ENCODE results near the gene DES. TPM values are rescaled to one million over a fixed set of nuclear protein-coding genes. Genes with fewer than 3 reads are reported as not detected.

The DES gene
- total RNA-seq, 1 donor from 2014 or later: not detected

- Histone ChIP-seq H3K9ac (no peak overlapping the region), H3K27me3 (peaks cover 9% of the 10 kb centered on the region), H3K4me3 (no peak overlapping the region), H3K27ac (no peak overlapping the region), H3K36me3 (no peaks in the 10 kb centered on the region), H3K9me3 (ENCODE audit: low read depth) (no peaks in the 10 kb centered on the region), H2AFZ (replicated peaks) (no peak overlapping the region), H3K79me2 (ENCODE audit: low read depth) (no peaks in the 10 kb centered on the region), H3K4me1 (peaks cover 17% of the 10 kb centered on the region), H3K4me2 (no peak overlapping the region), H3F3A (ENCODE audit: low read depth) (peaks cover 14% of the 10 kb centered on the region), H4K20me1 (ENCODE audit: low read depth) (no peaks in the 10 kb centered on the region)
- no peak for DNase-seq (ENCODE audit: low spot score)
- TF ChIP-seq EZH2phosphoT487 (IDR thresholded peaks at IDR 0.05) (no peak), EZH2 (IDR thresholded peaks at IDR 0.05) (no peak), CTCF (IDR thresholded peaks at IDR 0.05) (no peak)
- Mint-ChIP-seq H3K27ac (no peak overlapping the region), H3K4me3 (no peak overlapping the region), H3K9me3 (no peaks in the 10 kb centered on the region), H3K36me3 (no peaks in the 10 kb centered on the region), H3K27me3 (ENCODE audit: insufficient read depth, low read depth) (peaks cover 6% of the 10 kb centered on the region), H3K4me1 (peaks cover 30% of the 10 kb centered on the region)
These were observed 14.3 kb upstream of the DES start for GRCh38 chr2:219403861-219404260.

GRCh38 chr2:219404291-219404910 is 13.8 kb upstream of the DES start:
- Histone ChIP-seq H3K9me3 (ENCODE audit: low read depth) (no peaks in the 10 kb centered on the region), H3K4me3 (no peak overlapping the region), H2AFZ (replicated peaks) (peak overlapping the region; percentile 9), H3K4me2 (no peak overlapping the region), H3K27ac (no peak overlapping the region), H3K27me3 (peaks cover 9% of the 10 kb centered on the region), H3K9ac (no peak overlapping the region), H3K36me3 (no peaks in the 10 kb centered on the region), H4K20me1 (ENCODE audit: low read depth) (no peaks in the 10 kb centered on the region), H3K4me1 (peaks cover 17% of the 10 kb centered on the region), H3K79me2 (ENCODE audit: low read depth) (no peaks in the 10 kb centered on the region), H3F3A (ENCODE audit: low read depth) (peaks cover 14% of the 10 kb centered on the region)
- Mint-ChIP-seq H3K9me3 (no peaks in the 10 kb centered on the region), H3K36me3 (no peaks in the 10 kb centered on the region), H3K27me3 (ENCODE audit: insufficient read depth, low read depth) (peaks cover 6% of the 10 kb centered on the region), H3K4me3 (no peak overlapping the region), H3K4me1 (peaks cover 30% of the 10 kb centered on the region), H3K27ac (no peak overlapping the region)
- DNase-seq (ENCODE audit: low spot score): no peak
- TF ChIP-seq CTCF (IDR thresholded peaks at IDR 0.05) (no peak), EZH2phosphoT487 (IDR thresholded peaks at IDR 0.05) (no peak), EZH2 (IDR thresholded peaks at IDR 0.05) (no peak)

- H3K27me3 ChIP-seq: peaks cover 9% of the 10 kb centered on the region
- H3K9me3 ChIP-seq (ENCODE audit: low read depth): no peaks in the 10 kb centered on the region
- H3K27ac ChIP-seq: no peak overlapping the region
- peak; percentile 51 for DNase-seq (ENCODE audit: low spot score)
- no peaks in the 10 kb centered on the region for H4K20me1 ChIP-seq (ENCODE audit: low read depth)
- H2AFZ ChIP-seq (replicated peaks): peak overlapping the region; percentile 9
- no peaks in the 10 kb centered on the region for H3K36me3 ChIP-seq
- TF ChIP-seq EZH2 (IDR thresholded peaks at IDR 0.05): no peak
- no peak for TF ChIP-seq EZH2phosphoT487 (IDR thresholded peaks at IDR 0.05)
- no peak for TF ChIP-seq CTCF (IDR thresholded peaks at IDR 0.05)
- H3K4me2 ChIP-seq: no peak overlapping the region
- H3F3A ChIP-seq (ENCODE audit: low read depth): peaks cover 14% of the 10 kb centered on the region
- Mint-ChIP-seq H3K27ac (no peak overlapping the region), H3K36me3 (no peaks in the 10 kb centered on the region), H3K4me3 (no peak overlapping the region), H3K27me3 (ENCODE audit: insufficient read depth, low read depth) (peaks cover 6% of the 10 kb centered on the region), H3K9me3 (no peaks in the 10 kb centered on the region), H3K4me1 (peaks cover 29% of the 10 kb centered on the region)
- H3K9ac ChIP-seq: no peak overlapping the region
- no peaks in the 10 kb centered on the region for H3K79me2 ChIP-seq (ENCODE audit: low read depth)
- peaks cover 17% of the 10 kb centered on the region for H3K4me1 ChIP-seq
- no peak overlapping the region for H3K4me3 ChIP-seq
These were observed 13.2 kb upstream of the DES start for GRCh38 chr2:219404954-219405353.
